NB4 (cell line): ENCODE data around the gene RIPK4.

Experiments
- POLR2A ChIP-seq: IDR thresholded peaks from 2 replicates; pipeline ENCODE4 v1.6.1; 2011; ENCODE audit warnings: mild to moderate bottlenecking; ENCODE audit not compliant: insufficient read length; ENCODE audit errors: extremely low read depth
- TF ChIP-seq, protein P1 (sequence below): IDR thresholded peaks from one replicate; pipeline ENCODE4 v1.5.1; 2012; ENCODE audit warnings: low read depth, low read length
- TF ChIP-seq, protein P2 (sequence below): IDR thresholded peaks from 2 replicates; pipeline ENCODE4 v1.6.1; 2011; ENCODE audit warnings: low read depth, low read length

DNA sequence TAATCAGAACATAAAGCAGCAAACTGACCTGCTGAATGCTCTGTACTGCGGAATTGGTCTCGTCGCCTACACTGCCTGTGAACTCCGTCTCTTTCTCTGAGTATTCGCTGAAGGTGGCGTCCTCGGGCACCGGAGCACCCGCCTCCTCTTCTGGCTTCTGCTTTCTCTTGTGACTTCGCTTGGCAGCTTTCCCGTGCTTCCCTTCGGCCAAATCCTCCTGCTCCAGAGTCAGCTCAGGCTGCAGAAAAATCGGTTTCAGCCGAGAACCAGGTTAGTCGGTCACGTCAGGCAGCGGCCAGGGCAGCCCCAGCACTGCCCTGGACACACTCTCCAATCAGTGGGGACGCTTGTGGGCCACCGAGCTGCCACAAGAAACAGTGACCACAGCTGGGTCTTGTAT is 35.8 kb upstream of the RIPK4 start:
- TF ChIP-seq, protein P1, sequence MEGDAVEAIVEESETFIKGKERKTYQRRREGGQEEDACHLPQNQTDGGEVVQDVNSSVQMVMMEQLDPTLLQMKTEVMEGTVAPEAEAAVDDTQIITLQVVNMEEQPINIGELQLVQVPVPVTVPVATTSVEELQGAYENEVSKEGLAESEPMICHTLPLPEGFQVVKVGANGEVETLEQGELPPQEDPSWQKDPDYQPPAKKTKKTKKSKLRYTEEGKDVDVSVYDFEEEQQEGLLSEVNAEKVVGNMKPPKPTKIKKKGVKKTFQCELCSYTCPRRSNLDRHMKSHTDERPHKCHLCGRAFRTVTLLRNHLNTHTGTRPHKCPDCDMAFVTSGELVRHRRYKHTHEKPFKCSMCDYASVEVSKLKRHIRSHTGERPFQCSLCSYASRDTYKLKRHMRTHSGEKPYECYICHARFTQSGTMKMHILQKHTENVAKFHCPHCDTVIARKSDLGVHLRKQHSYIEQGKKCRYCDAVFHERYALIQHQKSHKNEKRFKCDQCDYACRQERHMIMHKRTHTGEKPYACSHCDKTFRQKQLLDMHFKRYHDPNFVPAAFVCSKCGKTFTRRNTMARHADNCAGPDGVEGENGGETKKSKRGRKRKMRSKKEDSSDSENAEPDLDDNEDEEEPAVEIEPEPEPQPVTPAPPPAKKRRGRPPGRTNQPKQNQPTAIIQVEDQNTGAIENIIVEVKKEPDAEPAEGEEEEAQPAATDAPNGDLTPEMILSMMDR: no peak
- no peak for TF ChIP-seq POLR2A
- TF ChIP-seq, protein P2, sequence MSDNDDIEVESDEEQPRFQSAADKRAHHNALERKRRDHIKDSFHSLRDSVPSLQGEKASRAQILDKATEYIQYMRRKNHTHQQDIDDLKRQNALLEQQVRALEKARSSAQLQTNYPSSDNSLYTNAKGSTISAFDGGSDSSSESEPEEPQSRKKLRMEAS: no peak
